Astrocyte of the spinal cord (primary cell): ENCODE measurements around the gene KLF15.

Experiments used
- DNase-seq: peaks from one replicate; pipeline ENCODE4 v3.0.0; 2011; ENCODE audit warnings: low read depth, low spot score
- H3K4me3 ChIP-seq: 2 replicates; pipeline ENCODE4 v1.5.1; 2011; ENCODE audit warnings: low read depth, mild to moderate bottlenecking, low read length, moderate library complexity
- CTCF ChIP-seq: IDR thresholded peaks from 2 replicates; pipeline ENCODE4 v1.5.1; 2012; ENCODE audit warnings: low read depth, mild to moderate bottlenecking, low read length, inconsistent platforms
- in situ Hi-C: cut with HindIII; loops from 2 replicates; pipeline ENCODE4 v1.10.0; 2017; ENCODE audit warnings: low sequenced_read_pairs

The KLF15 gene

GRCh38 chr3:126370055-126370454 lies 12.8 kb upstream of the KLF15 start:
- in situ Hi-C loops = no loop called here

GRCh38 chr3:126369490-126369889 lies 12.3 kb upstream of the KLF15 start:
- no peak overlapping the region for H3K4me3 ChIP-seq
- in situ Hi-C loops = no loop called here
- no peak for DNase-seq
- TF ChIP-seq CTCF = no peak

More at GRCh38 chr3:126370055-126370454, 12.8 kb upstream of the KLF15 start:
- no peak overlapping the region for H3K4me3 ChIP-seq
- TF ChIP-seq CTCF = no peak
- no peak for DNase-seq

GRCh38 chr3:126367316-126367805 lies 10.2 kb upstream of the KLF15 start:
- no peak for TF ChIP-seq CTCF
- DNase-seq = no peak
- H3K4me3 ChIP-seq = no peak overlapping the region
- in situ Hi-C loops = no loop called here

DNA sequence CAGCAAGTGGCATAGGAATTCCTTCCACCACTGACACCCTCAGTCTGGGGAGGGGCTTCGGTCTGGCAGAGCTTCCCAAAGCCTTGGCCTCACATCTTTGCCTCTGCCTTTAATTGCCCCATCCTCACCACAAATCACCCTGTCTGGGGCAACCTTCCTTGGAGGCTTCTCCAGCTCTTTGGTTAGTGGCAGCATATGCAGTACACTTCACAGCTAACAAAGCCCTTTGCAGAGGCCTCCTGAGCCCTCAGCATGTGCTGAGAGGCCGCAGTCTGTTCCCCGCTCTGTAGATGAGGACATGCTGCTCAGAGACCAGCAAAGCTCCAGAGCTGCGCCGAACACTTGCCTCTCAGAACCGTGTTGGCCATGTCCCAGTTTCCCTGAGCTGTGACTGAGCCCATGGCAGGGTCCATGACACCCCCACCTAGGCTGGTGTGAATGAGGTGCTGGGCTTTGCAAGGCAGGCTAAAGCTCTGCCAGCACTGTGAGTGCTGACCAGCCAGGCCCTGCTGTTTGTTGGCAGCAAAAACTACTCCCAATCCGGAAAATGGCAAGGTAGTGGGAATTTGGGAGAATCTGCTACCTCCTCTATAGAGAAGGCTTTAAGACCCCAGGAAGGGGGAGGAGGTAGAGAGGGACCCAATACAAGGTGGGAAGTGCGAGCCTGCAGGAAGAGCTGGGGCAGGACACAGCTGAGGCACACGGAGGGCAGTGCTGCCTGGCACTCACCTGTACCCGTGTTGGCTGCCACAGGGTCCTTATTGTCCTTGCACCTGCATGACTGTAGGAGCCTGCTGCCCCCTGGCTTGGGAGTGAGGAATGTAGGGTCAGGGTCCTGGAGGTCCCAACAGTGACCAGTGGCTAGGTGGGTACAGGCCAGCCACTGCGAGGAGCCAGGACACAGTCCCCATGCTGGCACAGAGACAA lies 8.4 kb upstream of the KLF15 start:
- in situ Hi-C loops = no loop called here
- TF ChIP-seq CTCF = no peak
- no peak overlapping the region for H3K4me3 ChIP-seq
- no peak for DNase-seq

DNA sequence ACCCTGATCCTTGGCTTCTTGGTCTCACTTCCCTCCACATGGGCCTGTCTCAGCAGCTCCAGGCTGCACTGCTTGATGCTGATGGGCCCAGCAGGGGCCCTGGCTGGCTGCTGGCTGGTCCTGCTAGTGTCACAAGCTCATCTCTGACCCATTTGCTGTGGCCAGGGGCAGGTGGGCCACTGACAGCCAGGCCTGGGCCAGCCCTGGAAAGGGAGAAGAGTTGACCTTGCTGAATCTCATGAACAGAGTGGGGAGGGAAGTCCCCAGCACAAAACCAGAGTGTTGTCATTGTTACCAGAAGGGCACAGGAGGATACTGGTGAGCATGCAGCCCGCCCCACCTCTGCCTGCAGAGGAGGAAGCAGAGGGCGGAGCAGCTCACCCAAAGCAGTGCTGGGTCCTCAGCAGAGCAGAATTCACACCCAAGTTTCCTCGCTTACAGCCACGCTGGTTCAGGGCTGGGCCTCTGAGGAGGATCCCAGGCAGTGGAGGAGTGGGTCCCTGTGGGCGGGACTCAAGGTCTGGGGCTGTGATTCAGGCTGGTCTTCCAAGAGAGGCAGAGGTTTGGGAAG lies 7.6 kb upstream of the KLF15 start:
- in situ Hi-C loops = no loop called here
- DNase-seq = no peak
- no peak for TF ChIP-seq CTCF
- no peak overlapping the region for H3K4me3 ChIP-seq

- in situ Hi-C loops = no loop called here
- no peak for DNase-seq
Observed at GRCh38 chr3:126364130-126364695, 7.0 kb upstream of the KLF15 start.

More at GRCh38 chr3:126364130-126364695, 7.0 kb upstream of the KLF15 start:
- no peak for TF ChIP-seq CTCF
- no peak overlapping the region for H3K4me3 ChIP-seq
